Mesenchymal stem cell (in vitro differentiated cells and primary cell): ENCODE results near the gene PLTP.
A peak's percentile ranks its signal among the peaks of the same experiment; 100 is the strongest.

Source experiments
- DNase-seq: peaks from one replicate; pipeline ENCODE4 v3.0.0-alpha.2; 2013
- H2AFZ ChIP-seq: one replicate; pipeline ENCODE4 v1.6.1; 2013; ENCODE audit warnings: low read depth, mild to moderate bottlenecking, control low read depth, inconsistent platforms, low read length, moderate library complexity
- H2AK5ac ChIP-seq: 2 replicates; pipeline ENCODE4 v1.6.1; 2013; ENCODE audit warnings: low read length, moderate library complexity, mild to moderate bottlenecking, inconsistent platforms; ENCODE audit not compliant: severe bottlenecking
- H2BK120ac ChIP-seq: one replicate; pipeline ENCODE4 v1.6.1; 2013; ENCODE audit warnings: low read depth, mild to moderate bottlenecking, inconsistent platforms, low read length, moderate library complexity
- H2BK12ac ChIP-seq, 2 experiments: one replicate each; pipeline ENCODE4 v1.6.1; 2013; ENCODE audit warnings: inconsistent platforms in 2 of 2, low read length in 2 of 2, mild to moderate bottlenecking in 2 of 2, moderate library complexity in 2 of 2, control low read depth in 1 of 2
- H2BK15ac ChIP-seq: one replicate; pipeline ENCODE4 v1.6.1; 2013; ENCODE audit warnings: mild to moderate bottlenecking, low read depth, inconsistent platforms; ENCODE audit not compliant: poor library complexity, severe bottlenecking
- H2BK5ac ChIP-seq: 2 replicates; pipeline ENCODE4 v1.6.1; 2013; ENCODE audit warnings: low read depth, mild to moderate bottlenecking, low read length, control low read depth, inconsistent platforms; ENCODE audit not compliant: poor library complexity, severe bottlenecking
- H3K14ac ChIP-seq, 2 experiments: one replicate each; pipeline ENCODE4 v1.6.1; 2013; ENCODE audit warnings: inconsistent platforms in 2 of 2, low read length in 2 of 2, control low read depth in 1 of 2, mild to moderate bottlenecking in 1 of 2, moderate library complexity in 1 of 2
- H3K18ac ChIP-seq, 2 experiments: one replicate each; pipeline ENCODE4 v1.6.1; 2013; ENCODE audit warnings: inconsistent platforms in 2 of 2, low read length in 2 of 2, control low read depth in 1 of 2, low read depth in 1 of 2, mild to moderate bottlenecking in 1 of 2
- H3K23ac ChIP-seq, 2 experiments: one replicate each; pipeline ENCODE4 v1.6.1; 2013; ENCODE audit warnings: inconsistent platforms in 2 of 2, low read length in 2 of 2, mild to moderate bottlenecking in 2 of 2, moderate library complexity in 2 of 2, control low read depth in 1 of 2
- H3K27ac ChIP-seq: 2 replicates; pipeline ENCODE4 v1.5.1; 2013; ENCODE audit warnings: mild to moderate bottlenecking, moderate library complexity, low read length, control low read depth, inconsistent platforms; ENCODE audit not compliant: poor library complexity, severe bottlenecking
- H3K27me3 ChIP-seq, 2 experiments: 2 replicates each; pipeline versions ENCODE4 v1.6.1 to v1.7.0; 2013; ENCODE audit warnings: low read length in 2 of 2, mild to moderate bottlenecking in 2 of 2, moderate library complexity in 2 of 2, control low read depth in 1 of 2, inconsistent platforms in 1 of 2; ENCODE audit not compliant: control insufficient read depth in 1 of 2, insufficient read depth in 1 of 2
- H3K36me3 ChIP-seq, 2 experiments: 2 replicates each; pipeline versions ENCODE4 v1.6.1 to v1.7.0; 2013; ENCODE audit warnings: low read length in 2 of 2, control low read depth in 1 of 2, inconsistent platforms in 1 of 2, low read depth in 1 of 2, mild to moderate bottlenecking in 1 of 2; ENCODE audit not compliant: insufficient read depth in 2 of 2, control insufficient read depth in 1 of 2
- H3K4ac ChIP-seq, 2 experiments: one replicate each; pipeline ENCODE4 v1.6.1; 2013; ENCODE audit warnings: inconsistent platforms in 2 of 2, low read length in 2 of 2, mild to moderate bottlenecking in 2 of 2, moderate library complexity in 2 of 2, control low read depth in 1 of 2, low read depth in 1 of 2
- H3K4me1 ChIP-seq: 2 replicates; pipeline ENCODE4 v1.6.1; 2013; ENCODE audit warnings: low read depth, low read length, control low read depth; ENCODE audit not compliant: control insufficient read depth, insufficient read depth
- H3K4me2 ChIP-seq: 2 replicates; pipeline ENCODE4 v1.6.1; 2013; ENCODE audit warnings: low read length, mild to moderate bottlenecking, inconsistent platforms; ENCODE audit not compliant: poor library complexity, severe bottlenecking
- H3K4me3 ChIP-seq, 2 experiments: 2 replicates each; pipeline versions ENCODE4 v1.5.1 to v1.7.0; 2013; ENCODE audit warnings: low read length in 2 of 2, mild to moderate bottlenecking in 2 of 2, control low read depth in 1 of 2, low read depth in 1 of 2; ENCODE audit not compliant: insufficient read depth in 1 of 2
- H3K79me1 ChIP-seq: replicated peaks from 2 replicates; pipeline ENCODE4 v1.6.1; 2013; ENCODE audit warnings: mild to moderate bottlenecking, control low read depth, low read length, inconsistent platforms; ENCODE audit not compliant: poor library complexity, severe bottlenecking
- H3K9ac ChIP-seq: 2 replicates; pipeline ENCODE4 v1.7.0; 2013; ENCODE audit warnings: mild to moderate bottlenecking, low read length, moderate library complexity
- H3K9me3 ChIP-seq: 2 replicates; pipeline ENCODE4 v1.7.0; 2013; ENCODE audit warnings: mild to moderate bottlenecking, low read length; ENCODE audit not compliant: control insufficient read depth
- H4K8ac ChIP-seq: one replicate; pipeline ENCODE4 v1.6.1; 2013; ENCODE audit warnings: inconsistent platforms, mild to moderate bottlenecking, low read length, moderate library complexity
- H4K91ac ChIP-seq: one replicate; pipeline ENCODE4 v1.6.1; 2013; ENCODE audit warnings: mild to moderate bottlenecking, low read length, inconsistent platforms
- WGBS: methylation state at CpG from one replicate; pipeline ENCODE4 v1.1.7; 2013; ENCODE audit warnings: mixed read lengths; 5-methylcytosine and 5-hydroxymethylcytosine counted together

PLTP gene

GRCh38 chr20:45890985-45891983 is 20.7 kb downstream of the PLTP start, which contains the start of the genes CTSA and NEURL2:
Gene CTSA, plus strand, starts transcription at chr20:45891335. Its CDS starts 234 bp downstream, at chr20:45891569.
Gene NEURL2, minus strand, starts transcription at chr20:45891208. Its CDS starts 217 bp downstream, at chr20:45890991.
- H3K36me3 ChIP-seq = peaks cover 50 to 66% of the 10 kb centered on the region in 2 experiments
- no peaks in the 10 kb centered on the region for H3K9me3 ChIP-seq
- peak within 1 kb of the TSS; percentile 40 for H2BK5ac ChIP-seq
- no peaks in the 10 kb centered on the region for H3K27me3 ChIP-seq
- peaks cover 33% of the 10 kb centered on the region for H3K4me1 ChIP-seq
- peak within 1 kb of the TSS; percentile 28 for H2AK5ac ChIP-seq
- peak within 1 kb of the TSS; percentile 91 for H3K9ac ChIP-seq
- H4K8ac ChIP-seq = peak within 1 kb of the TSS; percentile 81
- WGBS = 3% methylated on average over 64 of the region's 78 CpGs
- H3K4me2 ChIP-seq = peak within 1 kb of the TSS; percentile 99
- H3K23ac ChIP-seq = peak within 1 kb of the TSS in 1 of 2 experiments; percentile 77
- peak within 1 kb of the TSS; percentile 100 for H2BK15ac ChIP-seq
- peak within 1 kb of the TSS; percentile 78 to 88 for H3K4me3 ChIP-seq
- peak within 1 kb of the TSS; percentile 88 for H2BK120ac ChIP-seq
- peak within 1 kb of the TSS; percentile 14 to 93 for H2BK12ac ChIP-seq
- peak; percentile 95 for DNase-seq
- H3K14ac ChIP-seq = peak within 1 kb of the TSS in 1 of 2 experiments; percentile 90
- H3K4ac ChIP-seq = peak within 1 kb of the TSS; percentile 39 to 96
- H3K27ac ChIP-seq = peak within 1 kb of the TSS; percentile 25
- peak within 1 kb of the TSS; percentile 78 for H4K91ac ChIP-seq
- peak within 1 kb of the TSS; percentile 88 to 98 for H3K18ac ChIP-seq
- H3K79me1 ChIP-seq = peaks cover 37% of the 10 kb centered on the region
- peak within 1 kb of the TSS; percentile 88 for H2AFZ ChIP-seq

GRCh38 chr20:45890077-45890984 is 21.6 kb downstream of the PLTP start:
- Histone ChIP-seq H3K79me1 (peaks cover 38% of the 10 kb centered on the region), H2BK15ac (peak overlapping the region; percentile 100), H2BK12ac (peak overlapping the region; percentile 14 to 93), H3K23ac (peak overlapping the region in 1 of 2 experiments; percentile 77), H3K9me3 (no peaks in the 10 kb centered on the region), H2BK5ac (peak overlapping the region; percentile 40), H3K4me1 (peaks cover 33% of the 10 kb centered on the region), H2BK120ac (peak overlapping the region; percentile 88), H3K14ac (peak overlapping the region in 1 of 2 experiments; percentile 61), H3K4ac (peak overlapping the region; percentile 39 to 91), H3K4me2 (peak overlapping the region; percentile 99), H3K4me3 (peak overlapping the region; percentile 78 to 88), H4K8ac (peak overlapping the region; percentile 81), H3K36me3 (peaks cover 42 to 61% of the 10 kb centered on the region in 2 experiments), H3K18ac (peak overlapping the region; percentile 88 to 98), H3K27ac (no peak overlapping the region), H4K91ac (peak overlapping the region; percentile 74), H2AK5ac (peak overlapping the region; percentile 28), H3K27me3 (no peaks in the 10 kb centered on the region), H2AFZ (peak overlapping the region; percentile 81), H3K9ac (peak overlapping the region; percentile 91)
- DNase-seq = peak; percentile 90
- 2% methylated on average over 78 of the region's 79 CpGs for WGBS

GRCh38 chr20:45888681-45889080 is 23.3 kb downstream of the PLTP start:
- Histone ChIP-seq H3K27me3 (no peaks in the 10 kb centered on the region), H4K8ac (no peak overlapping the region), H3K36me3 (peaks cover 33 to 49% of the 10 kb centered on the region in 2 experiments), H2BK15ac (no peak overlapping the region), H2BK5ac (no peak overlapping the region), H3K4me1 (peaks cover 39% of the 10 kb centered on the region), H3K23ac (no peak overlapping the region), H3K9me3 (no peaks in the 10 kb centered on the region), H3K79me1 (peaks cover 40% of the 10 kb centered on the region), H2BK12ac (no peak overlapping the region), H3K14ac (no peak overlapping the region), H3K4me2 (no peak overlapping the region), H3K18ac (no peak overlapping the region), H3K4me3 (no peak overlapping the region), H2BK120ac (no peak overlapping the region), H2AFZ (no peak overlapping the region), H3K4ac (no peak overlapping the region), H4K91ac (no peak overlapping the region), H3K9ac (peak overlapping the region; percentile 91), H3K27ac (no peak overlapping the region), H2AK5ac (no peak overlapping the region)
- 98% methylated on average over 3 of the region's 3 CpGs for WGBS
- DNase-seq = no peak
